Heart left ventricle (tissue), 13 donors: ENCODE measurements around the gene ERP27.

Source experiments
- CTCF ChIP-seq, 12 donors: fragments of 200-600 bp; sonication (generic) in 4 of 12; IDR thresholded peaks; one replicate each; pipeline versions ENCODE4 v1.5.0 to v1.8.0; 2018 to 2022; ENCODE audit warnings: antibody characterized with exemption in 12 of 12, mild to moderate bottlenecking in 5 of 12
- POLR2A ChIP-seq, 2 donors: fragments of 450-650 bp; IDR thresholded peaks; one replicate each; pipeline ENCODE4 v1.6.1; 2017; ENCODE audit warnings: antibody characterized with exemption in 2 of 2, mild to moderate bottlenecking in 2 of 2, moderate library complexity in 2 of 2
- donor health status: ischemic (EF 13 %, LVEDD 7.1; RV severe dilation, severe dysfunction).
- donor health status: DM: no; HTN: yes; CAD: no.
- donor health status: DM: no; HTN: no; CAD: no.
- donor health status: ischemic (EF 25% LVEDD 6.9; RV normal size, moderate dysfunction).
- donor health status: ischemic (EF 25% LVEDD 5.7; RV mildly dilated, moderate dysfunction).
- donor health status: ischemic (EF 35%, LVEDD 5.7; RV mildly dilated, moderate dysfunction).
- donor health status: nonischemic (EF 11% LVEDD 7.7; RV severe dilation, severe dysfunction).
- donor health status: DM: yes; HTN: yes; CAD: no.
- donor health status: PGD.
- donor health status: ischemic (EF 29% LVEDD 5.4; RV normal size, mild dysfunction).
- donor health status: nonischemic (EF 23%, LVEDD 6.1; RV moderate dilation, normal function).

DNA sequence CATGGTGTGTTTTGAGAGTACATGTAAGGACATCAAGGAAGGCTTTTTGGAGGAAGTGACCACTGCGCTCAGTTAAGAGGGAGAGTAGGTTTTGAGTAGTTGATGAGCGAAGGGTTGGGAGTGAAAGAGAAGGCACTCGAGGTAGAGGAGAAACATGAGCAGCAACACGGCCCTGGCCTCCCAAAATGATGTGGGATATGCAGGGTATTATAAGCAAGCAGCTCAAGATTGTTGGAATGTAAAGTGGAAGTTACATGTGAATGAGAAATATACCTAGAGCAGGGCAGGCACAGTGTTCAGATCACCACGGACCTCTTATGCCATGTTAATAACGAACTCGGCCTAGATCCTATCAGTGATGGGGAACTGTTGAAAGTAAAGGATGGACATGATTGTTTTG lies 25.2 kb upstream of the ERP27 start:
- TF ChIP-seq CTCF (IDR thresholded peaks at IDR 0.05) (no peak), POLR2A (IDR thresholded peaks at IDR 0.05) (no peak)
